Upper lobe of left lung (tissue), 6 donors: Measurements from ENCODE around the gene DIP2A. TPM values are rescaled to one million over a fixed set of nuclear protein-coding genes. Genes with fewer than 3 reads are reported as not detected.

ENCODE experiments used
- ATAC-seq, 2 donors: fragments of 200-7000 bp; cut with Tn5 transposase; one replicate each; pipeline ENCODE4 v1.9.1; 2022; ENCODE audit warnings: mild to moderate bottlenecking in 2 of 2, moderate library complexity in 2 of 2; ENCODE audit not compliant: low FRiP score in 2 of 2
- DNase-seq, 2 donors: peaks; one replicate each; pipeline ENCODE4 v3.0.0-alpha.2; 2019 to 2020
- H3K27ac ChIP-seq, 4 donors: fragments of 200-600 bp; sonication (generic); one replicate each; pipeline ENCODE4 v1.5.1; 2016 to 2019
- H3K27me3 ChIP-seq, 4 donors: fragments of 200-600 bp; sonication (generic); one replicate each; pipeline ENCODE4 v1.5.1; 2017 to 2019
- H3K36me3 ChIP-seq, 4 donors: fragments of 200-600 bp; sonication (generic); one replicate each; pipeline ENCODE4 v1.5.1; 2016 to 2019
- H3K4me1 ChIP-seq, 4 donors: fragments of 200-600 bp; sonication (generic); one replicate each; pipeline ENCODE4 v1.5.1; 2018 to 2019
- H3K4me3 ChIP-seq, 4 donors: fragments of 200-600 bp; sonication (generic); one replicate each; pipeline ENCODE4 v1.5.1; 2017 to 2019; ENCODE audit warnings: mild to moderate bottlenecking in 2 of 4, moderate library complexity in 1 of 4
- H3K9me3 ChIP-seq, 4 donors: fragments of 200-600 bp; sonication (generic); one replicate each; pipeline ENCODE4 v1.5.1; 2018 to 2019
- CTCF ChIP-seq, 6 experiments: fragments of 450-650 bp in 4 of 6; fragments of 200-600 bp in 2 of 6; sonication (generic) in 2 of 6; IDR thresholded peaks; one replicate each; pipeline ENCODE4 v1.5.1; 2016 to 2019; ENCODE audit warnings: antibody characterized with exemption in 6 of 6
- EP300 ChIP-seq, 4 donors: sonication (generic); formaldehyde crosslinking; IDR thresholded peaks; one replicate each; pipeline ENCODE4 v1.5.1; 2017; ENCODE audit warnings: antibody characterized with exemption in 4 of 4, control low read depth in 2 of 4
- POLR2A ChIP-seq, 4 donors: fragments of 450-650 bp; IDR thresholded peaks; one replicate each; pipeline ENCODE4 v1.5.1; 2016 to 2017; ENCODE audit warnings: antibody characterized with exemption in 4 of 4, mild to moderate bottlenecking in 2 of 4
- POLR2AphosphoS5 ChIP-seq, 2 donors: sonication (generic); formaldehyde crosslinking; IDR thresholded peaks; one replicate each; pipeline ENCODE4 v1.5.1; 2017; ENCODE audit warnings: antibody characterized with exemption in 2 of 2
- WGBS, 2 donors: methylation state at CpG; one replicate each; pipeline ENCODE4 v1.1.5; 2017 to 2018; 5-methylcytosine and 5-hydroxymethylcytosine counted together
- total RNA-seq, 6 donors: library from RNA; depleted of rRNA in 4 of 6; stranded (reverse); fragments of >200 nt in 4 of 6; gene quantifications; one replicate each; pipeline versions ENCODE4 v1.1.0 to v1.2.1, GENCODE V29; 2016 to 2021
- donor health status: DM: no; HTN: no; CAD: no; lungs with moderate emphysema.
- donor health status: DM: no; HTN: yes; CAD: no; lungs with severe emphysema.

Gene DIP2A
- total RNA-seq, 6 donors from 2014 or later = 22.6 to 144 (median 43.0) TPM

GRCh38 chr21:46482846-46483231, 24.1 kb downstream of the DIP2A start:
- no peaks in the 10 kb centered on the region for H3K27me3 ChIP-seq
- no peak for ATAC-seq

GRCh38 chr21:46483300-46484295, 24.9 kb downstream of the DIP2A start:
- TF ChIP-seq POLR2AphosphoS5 (IDR thresholded peaks at IDR 0.05) (no peak), EP300 (IDR thresholded peaks at IDR 0.05) (no peak), POLR2A (IDR thresholded peaks at IDR 0.05) (no peak)
- no peaks in the 10 kb centered on the region for H3K9me3 ChIP-seq
- peaks cover 0 to 7% (median 3%) of the 10 kb centered on the region in 4 donors for H3K4me1 ChIP-seq
- no peak overlapping the region for H3K4me3 ChIP-seq
- peak in 1 of 2 donors; percentile 44 for ATAC-seq
- H3K27me3 ChIP-seq = no peaks in the 10 kb centered on the region
- H3K27ac ChIP-seq = no peak overlapping the region
- no peak for DNase-seq
- 72 to 79% methylated on average over 6 of the region's 6 CpGs for WGBS, 2 donors
- H3K36me3 ChIP-seq = peaks cover 0 to 10% (median 3%) of the 10 kb centered on the region in 4 donors

More at GRCh38 chr21:46482846-46483231, 24.1 kb downstream of the DIP2A start:
- TF ChIP-seq POLR2A (IDR thresholded peaks at IDR 0.05) (no peak), EP300 (IDR thresholded peaks at IDR 0.05) (no peak), POLR2AphosphoS5 (IDR thresholded peaks at IDR 0.05) (no peak), CTCF (IDR thresholded peaks at IDR 0.05) (no peak)
- peaks cover 0 to 7% (median 3%) of the 10 kb centered on the region in 4 donors for H3K4me1 ChIP-seq
- 84 to 85% methylated on average over 2 of the region's 2 CpGs for WGBS, 2 donors
- H3K4me3 ChIP-seq = no peak overlapping the region
- peaks cover 0 to 8% (median 3%) of the 10 kb centered on the region in 4 donors for H3K36me3 ChIP-seq
- DNase-seq = no peak
- H3K27ac ChIP-seq = no peak overlapping the region
- no peaks in the 10 kb centered on the region for H3K9me3 ChIP-seq

GRCh38 chr21:46486481-46487126, 27.9 kb downstream of the DIP2A start:
- Histone ChIP-seq H3K27ac (no peak overlapping the region), H3K9me3 (no peaks in the 10 kb centered on the region), H3K27me3 (no peaks in the 10 kb centered on the region), H3K4me1 (peaks cover 0 to 7% (median 3%) of the 10 kb centered on the region in 4 donors), H3K4me3 (no peak overlapping the region), H3K36me3 (peaks cover 0 to 36% (median 0%) of the 10 kb centered on the region in 4 donors)
- WGBS, 2 donors = 48 to 67% methylated on average over 4 of the region's 4 CpGs
- DNase-seq (no peak), ATAC-seq (no peak)
- no peak for TF ChIP-seq EP300 (IDR thresholded peaks at IDR 0.05)
- no peak for TF ChIP-seq CTCF (IDR thresholded peaks at IDR 0.05)

GRCh38 chr21:46489162-46489663, 30.5 kb downstream of the DIP2A start:
- Histone ChIP-seq H3K9me3 (no peaks in the 10 kb centered on the region), H3K36me3 (peaks cover 0 to 44% (median 2%) of the 10 kb centered on the region in 4 donors), H3K27ac (no peak overlapping the region), H3K27me3 (no peaks in the 10 kb centered on the region), H3K4me3 (no peak overlapping the region), H3K4me1 (peaks cover 0 to 3% (median 1%) of the 10 kb centered on the region in 4 donors)
- no peak for DNase-seq
- ATAC-seq = peak in 1 of 2 donors; percentile 46
- WGBS, 2 donors = 89 to 95% methylated on average over 1 to 6 of the region's 6 CpGs
- TF ChIP-seq POLR2AphosphoS5 (IDR thresholded peaks at IDR 0.05) = no peak
- no peak for TF ChIP-seq EP300 (IDR thresholded peaks at IDR 0.05)
- TF ChIP-seq POLR2A (IDR thresholded peaks at IDR 0.05) = no peak
- TF ChIP-seq CTCF (IDR thresholded peaks at IDR 0.05) = no peak

GRCh38 chr21:46489800-46490199, 31.1 kb downstream of the DIP2A start:
- no peak for TF ChIP-seq CTCF (IDR thresholded peaks at IDR 0.05)
- no peak for TF ChIP-seq POLR2AphosphoS5 (IDR thresholded peaks at IDR 0.05)
- TF ChIP-seq POLR2A (IDR thresholded peaks at IDR 0.05) = no peak
- no peak for TF ChIP-seq EP300 (IDR thresholded peaks at IDR 0.05)
- DNase-seq = peak in 1 of 2 donors; percentile 47
- Histone ChIP-seq H3K4me1 (peaks cover 0 to 3% (median 1%) of the 10 kb centered on the region in 4 donors), H3K27ac (no peak overlapping the region), H3K36me3 (peaks cover 0 to 50% (median 2%) of the 10 kb centered on the region in 4 donors), H3K4me3 (no peak overlapping the region), H3K27me3 (no peaks in the 10 kb centered on the region), H3K9me3 (no peaks in the 10 kb centered on the region)
- 95 to 97% methylated on average over 10 of the region's 10 CpGs for WGBS, 2 donors
- ATAC-seq = no peak
